ENCODE measurements around the gene CALML5.

DNA sequence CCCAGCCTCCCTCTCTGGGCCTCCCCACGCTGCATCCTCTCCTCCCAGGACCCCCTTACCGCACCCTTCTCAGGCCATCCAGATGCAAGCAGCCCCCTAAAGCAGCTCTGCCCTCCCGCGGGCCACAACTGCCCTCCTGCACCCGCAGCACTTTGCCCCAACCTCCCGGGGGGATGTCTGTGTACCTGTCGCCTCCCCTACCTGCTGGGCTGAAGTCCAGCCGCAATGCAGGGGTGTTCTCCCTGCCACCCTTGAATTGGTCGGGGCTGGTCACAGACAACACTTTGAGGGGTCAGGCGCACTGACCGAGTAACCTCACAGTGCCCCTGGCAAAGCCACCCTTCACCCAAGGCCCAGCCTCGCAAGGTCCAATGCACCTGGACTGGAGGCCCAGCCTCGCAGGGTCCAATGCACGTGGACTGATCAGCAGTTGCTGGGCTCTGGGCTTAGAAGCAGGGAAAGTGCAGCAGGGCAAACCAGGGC is 8.3 kb upstream of the CALML5 start:
- TF ChIP-seq, protein P1, sequence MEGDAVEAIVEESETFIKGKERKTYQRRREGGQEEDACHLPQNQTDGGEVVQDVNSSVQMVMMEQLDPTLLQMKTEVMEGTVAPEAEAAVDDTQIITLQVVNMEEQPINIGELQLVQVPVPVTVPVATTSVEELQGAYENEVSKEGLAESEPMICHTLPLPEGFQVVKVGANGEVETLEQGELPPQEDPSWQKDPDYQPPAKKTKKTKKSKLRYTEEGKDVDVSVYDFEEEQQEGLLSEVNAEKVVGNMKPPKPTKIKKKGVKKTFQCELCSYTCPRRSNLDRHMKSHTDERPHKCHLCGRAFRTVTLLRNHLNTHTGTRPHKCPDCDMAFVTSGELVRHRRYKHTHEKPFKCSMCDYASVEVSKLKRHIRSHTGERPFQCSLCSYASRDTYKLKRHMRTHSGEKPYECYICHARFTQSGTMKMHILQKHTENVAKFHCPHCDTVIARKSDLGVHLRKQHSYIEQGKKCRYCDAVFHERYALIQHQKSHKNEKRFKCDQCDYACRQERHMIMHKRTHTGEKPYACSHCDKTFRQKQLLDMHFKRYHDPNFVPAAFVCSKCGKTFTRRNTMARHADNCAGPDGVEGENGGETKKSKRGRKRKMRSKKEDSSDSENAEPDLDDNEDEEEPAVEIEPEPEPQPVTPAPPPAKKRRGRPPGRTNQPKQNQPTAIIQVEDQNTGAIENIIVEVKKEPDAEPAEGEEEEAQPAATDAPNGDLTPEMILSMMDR (IDR thresholded peaks at IDR 0.05): no peak
- no peak for TF ChIP-seq POLR2A (IDR thresholded peaks at IDR 0.05)

All from Peyer's patch (tissue), 4 donors.